ENCODE data around the gene BLTP2.
"Not testable (repeated sequence)": the region's sequence is repeated elsewhere in the genome, so short reads cannot be mapped to it uniquely, and the experiment has no call there.

BLTP2 gene

DNA sequence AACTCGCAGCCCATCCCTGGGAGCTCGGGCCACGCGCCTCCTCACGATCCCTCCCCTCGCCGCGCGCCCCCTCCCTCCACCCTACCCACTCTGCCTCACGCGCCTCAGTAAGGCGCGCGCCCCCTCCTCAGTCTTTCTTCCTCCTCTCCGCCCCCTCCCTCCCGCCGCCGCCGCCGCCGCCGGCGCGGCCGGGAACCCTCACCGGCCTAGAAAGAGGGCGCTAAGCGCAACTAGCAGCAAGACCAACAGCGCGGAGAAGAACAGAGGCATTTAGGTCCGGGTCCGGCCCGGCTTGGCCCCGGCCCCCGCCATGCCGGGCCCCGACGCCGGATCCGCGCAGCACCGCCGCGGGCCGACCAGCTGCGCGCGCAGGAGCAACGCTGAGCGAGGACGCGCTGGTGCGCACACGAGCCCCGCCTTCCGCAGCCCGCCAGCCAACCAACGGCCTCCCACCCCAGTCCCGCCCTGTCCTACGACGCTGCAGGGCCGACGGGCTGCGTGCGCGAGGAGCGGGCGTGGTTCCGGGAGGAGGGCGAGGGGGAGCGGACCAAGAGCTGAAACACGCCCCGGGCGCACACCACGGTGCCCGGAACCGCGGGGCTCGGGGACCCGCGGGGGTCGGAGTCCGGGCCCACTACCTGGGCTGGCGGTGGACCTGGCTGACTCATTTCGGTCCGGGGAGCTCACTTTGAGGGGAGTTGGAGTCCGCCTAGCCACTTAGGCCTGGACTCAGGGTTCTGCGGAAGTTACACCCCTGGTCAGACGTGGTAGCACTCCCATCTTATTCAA lies at the start of gene BLTP2:
Gene BLTP2 (minus strand): TSS at position 372 of the 789 bp plus-strand sequence. CDS start 102 bp downstream, at position 270.
- peak; percentile 90 for DNase-seq

DNA sequence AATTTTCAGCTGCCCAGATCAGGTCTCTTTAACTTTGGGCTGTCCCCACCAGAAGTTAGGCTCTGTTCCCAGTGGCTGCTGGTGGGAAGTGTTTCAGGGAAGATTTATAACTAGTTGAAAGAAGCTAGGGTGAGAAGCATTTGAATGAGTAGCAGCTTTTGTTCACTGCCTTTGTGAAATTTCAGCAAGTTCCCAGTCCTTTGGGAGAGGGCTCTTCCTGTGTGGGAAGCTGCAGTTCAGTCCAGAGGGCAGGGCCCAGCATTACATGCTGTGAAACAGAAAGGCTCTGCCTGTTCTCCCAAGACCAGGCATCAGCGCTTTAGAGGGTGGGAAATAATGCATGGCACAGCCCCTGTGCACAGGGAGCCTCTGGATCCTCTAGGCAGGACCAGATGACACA lies 48.9 kb upstream of the BLTP2 start:
- DNase-seq = no peak

DNA sequence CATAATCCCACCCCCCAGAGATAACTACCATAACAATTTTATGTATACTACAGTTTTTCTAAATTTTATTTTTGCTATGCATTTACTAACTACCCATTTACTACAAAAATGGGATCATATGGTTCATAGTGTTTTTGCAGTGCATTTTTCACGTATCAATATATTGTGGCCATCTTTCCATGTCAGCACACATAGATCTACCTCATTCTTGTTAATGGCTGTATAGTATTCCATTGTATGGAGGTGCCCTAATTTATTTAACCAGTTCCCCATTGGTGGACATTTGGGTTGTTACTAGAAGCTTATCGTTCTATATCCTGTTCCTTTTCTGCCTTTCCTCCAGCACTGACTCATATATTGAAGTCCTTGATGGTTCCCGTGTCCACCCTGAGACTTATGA lies 44.1 kb upstream of the BLTP2 start:
- DNase-seq = no peak

DNA sequence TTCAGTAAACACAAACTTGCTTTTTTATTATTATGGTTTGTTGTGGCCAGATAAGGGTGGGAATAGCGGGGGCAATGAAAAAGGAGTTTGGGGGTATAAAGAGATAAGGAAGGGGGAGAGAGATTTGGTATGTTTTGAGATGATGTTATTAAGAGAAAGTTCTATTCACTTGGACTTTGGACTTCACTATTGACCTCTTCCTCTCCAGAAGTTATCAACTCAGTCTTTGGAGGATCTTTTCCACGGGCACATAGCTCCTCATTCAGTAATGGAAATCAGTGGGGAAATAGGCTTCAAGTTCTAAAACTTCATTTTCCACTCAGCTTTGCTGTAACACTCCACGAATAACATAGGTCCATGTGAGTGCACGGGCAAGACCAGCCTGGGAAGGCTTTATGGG lies 43.5 kb upstream of the BLTP2 start:
- no peak for DNase-seq

DNA sequence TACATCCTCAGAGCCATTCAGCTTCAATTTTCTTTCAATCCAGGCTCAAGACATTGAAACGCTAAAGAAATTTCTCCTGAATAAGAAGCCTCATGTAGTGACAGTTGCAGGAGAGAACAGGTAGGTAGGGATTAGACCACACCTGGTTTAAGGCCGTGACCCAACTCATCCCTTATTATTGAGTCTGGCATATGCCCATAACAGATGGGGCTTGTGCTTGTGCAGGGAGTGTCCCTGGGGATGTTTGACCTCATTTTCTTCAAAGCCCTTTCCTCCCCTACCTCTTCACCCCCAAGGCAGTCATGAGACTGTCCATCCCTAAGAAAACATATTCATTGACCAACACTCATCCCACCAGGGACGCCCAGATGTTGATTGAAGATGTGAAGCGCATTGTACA lies 41.3 kb upstream of the BLTP2 start:
- DNase-seq = no peak

DNA sequence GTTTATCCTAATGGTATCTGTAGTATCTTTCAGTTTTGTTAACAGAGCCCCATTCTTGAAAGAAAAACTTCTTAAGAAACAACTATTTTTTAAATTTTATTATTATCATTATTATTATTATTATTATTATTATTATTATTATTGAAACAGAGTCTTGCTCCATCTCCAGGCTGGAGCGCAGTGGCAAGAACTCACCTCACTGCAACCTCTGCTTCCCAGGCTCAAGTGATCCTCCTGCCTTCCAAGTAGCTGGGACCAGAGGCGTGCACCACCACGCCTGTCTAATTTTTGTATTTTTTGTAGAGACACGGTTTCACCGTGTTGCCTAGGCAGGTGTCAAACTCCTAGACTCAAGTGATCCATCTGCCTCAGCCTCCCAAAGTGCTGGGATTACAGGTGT lies 40.4 kb upstream of the BLTP2 start:
- no peak for DNase-seq

DNA sequence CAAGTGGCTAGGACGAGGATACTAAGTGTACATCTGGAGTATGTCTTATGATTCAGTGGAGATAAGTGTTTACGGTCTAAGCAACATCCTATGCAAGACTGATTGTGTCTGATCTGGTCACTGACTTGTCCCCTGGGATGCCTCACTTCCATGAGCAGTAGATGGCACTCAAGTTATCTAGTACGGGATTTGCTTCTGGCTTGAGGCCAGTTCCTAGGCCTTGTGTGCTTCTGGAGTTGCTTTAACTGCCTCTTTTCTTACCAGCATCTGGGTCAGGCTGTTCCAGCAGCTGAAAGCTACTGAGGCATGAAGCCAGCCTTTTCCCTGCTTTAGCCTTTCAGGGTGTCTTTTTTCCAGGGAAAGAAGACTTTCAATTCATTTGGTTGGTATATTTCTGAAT lies 40.0 kb upstream of the BLTP2 start:
- peak; percentile 26 for DNase-seq

DNA sequence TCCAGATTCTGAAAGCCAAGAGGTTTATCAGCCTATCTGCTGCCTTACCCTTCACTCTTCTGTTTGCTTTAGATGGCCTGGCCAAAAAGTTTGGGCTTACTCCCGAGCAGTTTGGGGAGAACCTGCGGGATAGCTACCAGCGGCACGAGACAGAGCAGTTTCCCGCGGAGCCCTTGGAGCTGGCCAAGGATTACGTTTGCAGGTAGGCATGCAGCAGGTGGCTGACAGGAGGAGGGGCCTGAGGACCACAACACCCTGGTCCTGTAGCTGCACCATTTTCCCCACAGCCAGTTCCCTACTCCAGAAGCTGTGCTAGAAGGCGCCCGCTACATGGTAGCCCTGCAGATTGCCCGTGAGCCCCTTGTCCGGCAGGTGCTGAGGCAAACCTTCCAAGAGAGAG lies 37.7 kb upstream of the BLTP2 start:
- DNase-seq = no peak

DNA sequence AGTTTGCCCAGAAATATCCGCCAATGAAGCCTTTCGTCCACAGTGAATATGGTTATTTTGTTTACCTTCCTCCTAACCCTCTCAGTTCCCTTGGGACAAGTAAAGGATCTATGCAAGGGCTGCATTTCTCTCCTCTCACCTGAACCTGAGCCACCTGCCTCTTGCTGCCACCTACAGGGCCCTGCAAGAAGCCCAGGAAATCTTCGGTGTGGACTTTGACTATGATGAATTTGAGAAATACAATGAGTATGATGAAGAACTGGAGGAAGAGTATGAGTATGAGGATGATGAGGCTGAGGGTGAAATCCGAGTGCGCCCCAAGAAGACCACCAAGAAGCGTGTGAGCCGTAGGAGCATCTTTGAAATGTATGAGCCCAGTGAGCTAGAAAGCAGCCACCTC lies 31.0 kb upstream of the BLTP2 start:
- no peak for DNase-seq

DNA sequence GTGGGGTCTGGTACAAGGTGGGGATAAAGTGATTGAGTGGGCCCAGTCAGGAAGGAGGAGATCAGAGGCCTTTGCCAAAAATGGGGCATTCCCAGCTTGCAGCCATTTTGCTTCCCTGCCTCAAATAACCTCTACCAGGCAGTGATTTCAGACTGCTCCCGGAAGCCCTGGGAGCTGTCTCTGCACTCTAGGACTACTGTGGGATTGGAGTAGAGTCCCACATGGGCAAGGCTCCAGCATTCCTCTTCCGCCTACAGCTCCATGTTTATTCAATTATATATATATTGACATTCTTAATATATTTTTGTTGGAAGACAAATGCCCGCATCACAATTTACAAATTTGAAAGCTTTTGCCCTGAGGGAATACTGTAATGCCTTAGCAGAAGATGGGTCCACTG lies 30.5 kb upstream of the BLTP2 start:
- DNase-seq = no peak

DNA sequence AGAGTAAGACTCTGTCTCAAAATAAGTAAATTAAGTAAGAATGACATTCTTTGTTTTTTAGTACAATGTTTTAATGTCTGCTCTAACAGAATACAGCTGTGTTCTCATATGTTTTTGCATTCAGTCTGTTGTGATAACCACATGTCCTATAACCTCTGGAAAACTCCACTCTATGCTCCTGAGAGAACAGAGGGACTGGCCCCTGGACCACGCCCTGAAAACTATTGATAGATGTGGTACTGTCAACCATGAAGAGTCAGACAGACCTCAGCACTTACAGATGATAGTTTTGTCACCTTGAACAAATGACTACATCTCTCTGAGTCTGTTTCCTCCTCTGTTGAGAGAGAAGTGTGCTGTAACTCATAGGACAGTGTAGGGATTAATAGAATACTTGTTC lies 25.0 kb upstream of the BLTP2 start:
- DNase-seq = no peak

DNA sequence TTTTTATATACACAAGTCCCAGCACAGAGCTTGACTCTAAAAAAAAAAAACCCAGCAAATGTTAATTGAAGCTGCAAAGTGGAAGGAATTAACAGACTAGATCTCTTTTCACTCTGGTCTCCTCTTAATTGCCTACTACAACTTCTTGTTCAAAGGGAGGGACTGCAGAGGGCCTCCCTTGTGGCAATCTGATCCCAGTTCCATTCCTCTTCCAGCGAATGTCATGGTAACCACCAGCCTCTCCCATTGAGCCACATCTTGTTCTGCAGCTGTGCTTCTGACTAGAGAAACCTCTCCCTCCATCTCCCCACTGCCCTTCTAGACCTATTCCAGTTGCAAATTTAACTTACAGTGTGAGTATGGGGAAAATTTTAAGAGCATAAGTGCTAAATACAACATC lies 22.9 kb upstream of the BLTP2 start:
- DNase-seq = no peak

DNA sequence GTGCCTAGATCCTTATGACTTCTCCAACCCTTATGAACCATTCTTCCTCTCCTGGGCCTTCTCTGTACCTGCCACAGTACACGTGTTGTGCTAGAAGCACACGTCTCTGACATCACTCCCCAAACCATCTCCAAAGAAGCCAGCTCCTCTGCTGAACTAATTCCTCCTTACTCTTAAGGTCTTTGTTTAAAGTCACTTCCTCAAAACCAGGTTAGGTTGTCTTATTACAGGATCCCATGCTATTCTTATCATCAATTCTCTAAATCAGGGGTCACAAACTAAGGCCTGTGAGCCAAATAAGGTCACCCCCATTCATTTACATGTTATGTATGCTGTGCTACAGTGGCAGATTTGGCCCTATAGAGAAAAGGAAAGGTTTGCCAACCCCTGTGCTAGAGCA lies 21.0 kb upstream of the BLTP2 start:
- no peak for DNase-seq

DNA sequence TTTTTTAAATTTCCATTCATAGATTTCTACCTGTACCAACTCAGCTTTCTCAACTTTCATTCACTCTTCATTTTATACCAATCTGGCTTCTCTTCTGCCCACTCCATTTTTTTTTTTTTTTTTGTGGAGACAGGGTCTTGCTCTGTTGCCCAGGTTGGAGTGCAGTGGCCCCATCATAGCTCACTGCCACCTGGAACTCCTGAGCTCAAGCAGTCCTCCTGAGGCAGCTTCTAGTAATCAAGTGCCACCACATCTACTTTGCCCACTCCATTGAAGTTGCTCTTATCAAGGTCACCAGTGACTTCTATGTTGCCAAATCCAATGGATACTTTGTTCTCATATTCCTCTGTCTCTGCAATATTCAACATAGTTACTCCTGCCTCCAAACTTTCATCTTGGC lies 18.8 kb upstream of the BLTP2 start:
- no peak for DNase-seq

DNA sequence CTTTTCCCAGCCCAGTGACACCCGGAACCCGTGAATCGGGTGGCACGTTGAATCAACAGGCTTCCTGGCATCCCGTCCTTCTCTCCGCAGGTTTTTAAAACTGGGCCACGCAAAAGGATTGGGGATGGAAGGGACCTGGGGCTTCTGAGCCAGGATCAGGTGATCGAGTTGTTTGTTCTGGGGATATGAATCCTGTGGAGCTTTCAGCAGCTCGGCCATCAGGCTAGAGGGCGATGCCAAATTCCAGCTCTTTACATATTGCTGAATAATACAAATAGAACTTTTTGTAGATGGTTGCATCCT lies 17.5 kb upstream of the BLTP2 start:
- no peak for DNase-seq

DNA sequence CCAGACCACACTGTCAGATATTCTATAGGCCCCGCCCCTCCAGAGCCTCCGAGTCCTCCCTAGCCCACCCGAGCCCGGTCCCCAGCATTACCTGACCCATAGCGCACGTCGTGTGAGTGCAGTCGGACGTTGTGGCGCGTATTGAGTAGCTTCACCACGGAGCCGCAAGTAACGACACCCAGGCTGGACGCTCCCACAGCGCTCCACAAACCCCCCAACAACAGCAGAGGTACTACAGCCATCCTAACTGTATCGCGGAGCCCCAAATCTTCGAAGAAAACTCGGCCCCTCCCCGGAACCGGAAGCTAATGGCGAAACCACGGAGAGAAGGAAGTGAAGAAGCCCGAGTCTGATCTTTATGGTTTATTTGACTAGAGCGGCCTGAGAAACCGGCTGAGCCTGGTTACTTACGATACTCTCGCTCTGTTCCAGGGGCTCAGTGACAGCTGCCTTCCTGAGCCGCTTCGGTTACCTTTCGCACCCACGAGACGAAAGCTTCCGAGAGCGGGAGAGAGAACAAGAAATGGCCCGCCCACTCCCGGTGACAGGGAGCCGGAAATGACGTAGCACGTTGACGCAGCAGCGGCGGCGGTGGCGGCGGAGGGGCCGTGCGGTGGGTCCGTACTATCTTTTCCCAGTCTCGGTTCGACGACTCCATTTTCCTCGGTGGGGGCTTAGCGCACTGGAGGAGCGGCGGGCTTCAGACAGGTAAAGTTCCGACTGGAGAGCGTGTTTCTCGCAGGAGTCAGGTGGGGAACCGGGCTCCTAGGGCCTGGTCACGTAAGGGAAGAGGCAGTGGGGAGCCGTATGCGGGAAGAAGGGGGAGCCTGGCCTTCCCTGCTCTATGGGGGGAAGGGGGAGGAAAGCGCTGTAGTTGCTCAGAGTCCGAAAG lies 16.9 kb upstream of the BLTP2 start, which contains the start of the genes SDF2 and SUPT6H:
Gene SDF2 (minus strand): TSS at position 272 of the 892 bp plus-strand sequence. CDS start 30 bp downstream, at position 242.
Gene SUPT6H (plus strand): TSS at position 571 of the 892 bp plus-strand sequence. CDS start 11,197 bp downstream, outside the sequence.
- DNase-seq = peak; percentile 75

DNA sequence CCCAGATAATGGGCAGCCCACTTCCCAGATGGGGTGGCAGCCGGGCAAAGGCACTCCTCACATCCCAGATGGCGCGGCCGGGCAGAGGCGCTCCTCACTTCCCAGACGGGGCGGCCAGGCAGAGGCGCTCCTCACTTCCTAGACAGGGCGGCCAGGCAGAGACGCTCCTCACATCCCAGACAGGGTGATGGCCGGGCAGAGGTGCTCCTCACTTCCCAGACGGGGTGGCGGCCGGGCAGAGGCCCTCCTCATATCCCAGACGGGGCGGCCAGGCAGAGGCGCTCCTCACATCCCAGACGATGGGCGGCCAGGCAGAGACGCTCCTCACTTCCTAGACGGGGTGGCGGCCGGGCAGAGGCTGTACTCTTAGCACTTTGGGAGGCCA lies 14.5 kb upstream of the BLTP2 start:
- DNase-seq = not testable (repeated sequence)

DNA sequence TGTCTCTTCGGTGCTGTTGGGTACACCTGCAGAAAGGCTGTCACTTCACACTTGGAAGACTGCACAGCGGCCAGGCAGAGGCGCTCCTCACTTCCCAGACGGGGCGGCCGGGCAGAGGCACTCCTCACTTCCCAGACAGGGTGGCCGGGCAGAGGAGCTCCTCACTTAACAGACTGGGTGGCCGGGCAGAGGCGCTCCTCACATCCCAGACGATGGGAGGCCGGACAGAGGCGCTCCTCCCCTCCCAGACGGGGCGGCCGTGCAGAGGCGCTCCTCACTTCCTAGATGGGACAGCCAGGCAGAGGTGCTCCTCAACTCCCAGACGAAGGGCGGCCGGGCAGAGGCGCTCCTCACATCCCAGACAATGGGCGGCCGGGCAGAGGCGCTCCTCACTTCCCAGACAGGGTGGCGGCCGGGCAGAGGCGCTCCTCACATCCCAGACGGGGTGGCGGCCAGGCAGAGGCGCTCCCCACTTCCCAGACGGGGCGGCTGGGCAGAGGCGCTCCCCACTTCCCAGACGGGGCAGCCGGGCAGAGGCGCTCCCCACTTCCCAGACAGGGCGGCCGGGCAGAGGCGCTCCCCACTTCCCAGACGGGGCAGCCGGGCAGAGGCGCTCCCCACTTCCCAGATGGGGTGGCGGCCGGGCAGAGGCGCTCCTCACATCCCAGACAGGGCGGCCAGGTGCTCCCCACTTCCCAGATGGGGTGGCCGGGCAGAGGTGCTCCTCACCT lies 14.0 kb upstream of the BLTP2 start:
- DNase-seq = not testable (repeated sequence)

DNA sequence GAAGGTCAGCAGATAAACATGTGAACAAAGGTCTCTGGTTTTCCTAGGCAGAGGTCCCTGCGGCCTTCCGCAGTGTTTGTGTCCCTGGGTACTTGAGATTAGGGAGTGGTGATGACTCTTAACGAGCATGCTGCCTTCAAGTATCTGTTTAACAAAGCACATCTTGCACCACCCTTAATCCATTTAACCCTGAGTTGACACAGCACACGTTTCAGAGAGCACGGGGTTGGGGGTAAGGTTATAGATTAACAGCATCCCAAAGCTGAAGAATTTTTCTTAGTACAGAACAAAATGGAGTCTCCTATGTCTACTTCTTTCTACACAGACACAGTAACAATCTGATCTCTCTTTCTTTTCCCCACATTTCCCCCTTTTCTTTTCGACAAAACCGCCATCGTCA lies 13.4 kb upstream of the BLTP2 start:
- not testable (repeated sequence) for DNase-seq

DNA sequence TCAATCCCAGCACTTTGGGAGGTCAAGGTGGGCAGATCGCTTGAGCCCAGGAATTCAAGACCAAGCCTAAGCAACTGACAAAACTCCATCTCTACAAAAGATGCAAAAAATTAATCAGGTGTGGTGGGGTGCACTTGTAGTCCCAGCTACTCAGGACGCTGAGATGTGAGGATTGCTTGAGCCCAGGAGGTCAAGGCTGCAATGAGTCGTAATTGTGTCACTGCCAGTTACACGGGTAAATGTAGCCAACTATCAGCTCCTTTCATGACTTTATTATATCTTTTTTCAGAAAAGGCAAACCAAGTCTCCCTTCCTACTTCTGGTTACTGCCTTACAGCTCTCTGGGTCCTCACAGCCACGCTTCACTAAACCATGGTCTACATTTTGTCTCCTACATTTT lies 12.8 kb upstream of the BLTP2 start:
- no peak for DNase-seq

DNA sequence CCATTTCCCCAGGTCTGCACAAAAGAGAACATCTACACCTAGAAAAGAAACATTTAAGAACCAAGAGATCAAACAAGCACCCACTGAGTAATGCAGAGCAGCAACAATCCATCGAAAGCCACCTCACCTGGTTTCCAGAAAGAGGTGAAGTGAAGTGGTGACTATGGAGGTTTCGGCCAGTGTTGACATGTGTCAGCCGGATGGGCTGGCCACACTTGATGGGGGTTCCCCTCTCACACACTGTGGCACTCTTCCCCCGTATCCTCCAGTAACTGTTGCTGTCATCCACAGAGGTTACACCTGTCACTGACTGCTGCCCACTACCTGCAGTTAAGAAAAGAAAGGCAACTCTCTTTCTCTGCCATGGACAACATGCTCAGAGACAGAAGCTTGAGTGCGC lies 10.2 kb upstream of the BLTP2 start:
- DNase-seq = no peak

DNA sequence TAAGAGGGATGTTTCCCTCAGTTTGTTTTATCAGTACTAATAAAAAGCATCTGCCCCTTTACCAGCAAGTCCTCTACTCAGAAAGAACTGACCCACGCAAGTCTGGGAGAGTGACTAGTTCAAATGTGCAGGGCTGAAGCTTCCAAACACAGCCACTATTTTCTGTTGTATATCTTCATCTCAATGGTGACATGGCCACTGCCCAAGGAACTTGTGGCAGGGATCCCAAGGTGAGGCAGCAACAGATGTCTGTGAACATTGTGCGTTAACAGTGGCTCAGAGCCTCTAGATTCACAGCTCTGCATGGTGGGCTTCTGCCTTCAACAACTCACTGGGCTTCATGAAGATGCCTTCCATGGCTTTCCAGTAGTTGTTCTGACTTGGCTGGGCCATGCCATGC lies 3.7 kb upstream of the BLTP2 start:
- no peak for DNase-seq

DNA sequence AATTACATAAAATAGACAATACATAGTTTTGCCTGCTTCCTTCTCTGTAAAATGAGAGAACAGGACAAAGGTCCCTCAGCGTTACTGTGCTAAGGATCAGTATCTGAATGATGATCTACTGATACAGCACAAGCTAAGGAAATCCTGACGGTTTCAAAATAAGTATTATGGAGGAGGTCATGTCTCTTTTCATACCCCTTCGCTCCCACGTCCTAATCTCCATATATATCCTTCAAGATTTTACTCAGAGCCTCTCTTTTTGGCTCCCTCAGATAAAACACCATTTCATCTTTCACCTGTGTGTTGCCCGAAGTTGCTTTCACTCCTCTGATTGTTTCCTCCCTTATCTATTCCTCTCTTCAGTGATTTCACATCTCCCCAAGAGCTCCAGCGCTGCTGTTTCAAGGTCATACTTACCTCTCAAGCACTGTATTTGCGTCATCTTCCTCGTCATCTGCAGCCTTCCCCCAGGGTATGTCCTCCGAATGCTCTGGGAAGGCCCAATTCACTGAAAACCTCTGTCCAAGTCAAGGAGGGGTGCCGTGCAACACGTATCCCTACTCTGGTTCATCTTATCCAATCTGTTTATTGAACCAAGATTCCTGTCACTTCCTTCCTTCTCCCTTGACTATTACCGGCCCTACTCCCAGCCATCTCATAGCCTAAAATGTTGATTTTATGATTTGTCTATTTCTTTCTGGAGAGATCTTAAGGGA lies 1.2 kb upstream of the BLTP2 start:
- no peak for DNase-seq
